AG09309 (cell line): ENCODE data around the gene RIN1.

Source experiments
- DNase-seq: peaks from one replicate; pipeline ENCODE4 v3.0.0-alpha.2; 2010; ENCODE audit warnings: low read depth
- H3K4me3 ChIP-seq: 2 replicates; pipeline ENCODE4 v1.5.1; 2011; ENCODE audit warnings: mild to moderate bottlenecking, low read depth, low read length, moderate library complexity; ENCODE audit not compliant: control insufficient read depth
- TF ChIP-seq, protein P1 (sequence below): IDR thresholded peaks from 2 replicates; pipeline ENCODE4 v1.5.1; 2011; ENCODE audit warnings: mild to moderate bottlenecking, low read depth, low read length, inconsistent platforms; ENCODE audit not compliant: insufficient read depth, control insufficient read depth; ENCODE audit errors: missing control alignments

The RIN1 gene

DNA sequence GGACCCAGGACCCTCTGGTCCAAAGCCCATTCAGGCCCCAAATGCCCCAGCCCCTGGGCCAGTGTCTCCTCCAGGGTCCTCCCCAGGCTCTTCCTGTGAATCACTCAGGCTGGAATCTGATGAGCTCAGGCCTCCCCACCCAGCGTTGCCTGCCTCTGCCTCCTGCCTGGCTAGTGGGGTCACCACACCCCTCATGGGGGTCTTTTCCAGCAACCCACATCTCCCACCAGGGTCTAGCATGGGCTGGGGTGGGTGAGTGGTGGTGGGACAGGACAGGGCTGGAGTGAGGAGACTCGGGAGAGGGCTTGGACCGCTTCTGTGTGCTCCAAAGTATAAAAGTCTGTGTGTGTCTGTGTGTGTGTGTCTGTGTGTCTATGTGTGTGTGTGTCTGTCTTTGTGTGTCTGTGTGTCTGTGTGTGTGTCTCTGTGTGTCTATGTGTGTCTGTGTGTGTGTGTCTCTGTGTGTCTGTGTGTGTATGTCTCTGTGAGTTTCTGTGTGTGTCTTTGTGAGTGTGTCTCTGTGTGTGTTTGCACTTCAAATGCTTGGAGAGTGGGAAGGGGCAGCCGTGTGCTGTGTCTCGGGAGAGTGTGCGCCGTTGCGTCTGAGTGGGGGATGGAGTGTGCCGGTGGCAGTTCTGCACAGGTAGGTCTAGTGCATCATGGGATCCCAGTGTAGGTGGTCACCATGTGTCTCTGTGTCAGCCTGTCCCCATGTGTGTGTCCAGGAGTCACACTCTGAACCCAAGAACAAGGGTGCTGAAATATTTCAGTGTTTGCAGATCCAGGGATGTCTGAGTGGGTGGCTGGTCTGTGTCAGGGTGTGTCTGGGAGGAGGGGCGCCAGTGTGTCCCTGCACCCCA lies 8.8 kb downstream of the RIN1 start:
- H3K4me3 ChIP-seq = no peak overlapping the region
- TF ChIP-seq, protein P1, sequence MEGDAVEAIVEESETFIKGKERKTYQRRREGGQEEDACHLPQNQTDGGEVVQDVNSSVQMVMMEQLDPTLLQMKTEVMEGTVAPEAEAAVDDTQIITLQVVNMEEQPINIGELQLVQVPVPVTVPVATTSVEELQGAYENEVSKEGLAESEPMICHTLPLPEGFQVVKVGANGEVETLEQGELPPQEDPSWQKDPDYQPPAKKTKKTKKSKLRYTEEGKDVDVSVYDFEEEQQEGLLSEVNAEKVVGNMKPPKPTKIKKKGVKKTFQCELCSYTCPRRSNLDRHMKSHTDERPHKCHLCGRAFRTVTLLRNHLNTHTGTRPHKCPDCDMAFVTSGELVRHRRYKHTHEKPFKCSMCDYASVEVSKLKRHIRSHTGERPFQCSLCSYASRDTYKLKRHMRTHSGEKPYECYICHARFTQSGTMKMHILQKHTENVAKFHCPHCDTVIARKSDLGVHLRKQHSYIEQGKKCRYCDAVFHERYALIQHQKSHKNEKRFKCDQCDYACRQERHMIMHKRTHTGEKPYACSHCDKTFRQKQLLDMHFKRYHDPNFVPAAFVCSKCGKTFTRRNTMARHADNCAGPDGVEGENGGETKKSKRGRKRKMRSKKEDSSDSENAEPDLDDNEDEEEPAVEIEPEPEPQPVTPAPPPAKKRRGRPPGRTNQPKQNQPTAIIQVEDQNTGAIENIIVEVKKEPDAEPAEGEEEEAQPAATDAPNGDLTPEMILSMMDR = no peak
- DNase-seq = no peak

DNA sequence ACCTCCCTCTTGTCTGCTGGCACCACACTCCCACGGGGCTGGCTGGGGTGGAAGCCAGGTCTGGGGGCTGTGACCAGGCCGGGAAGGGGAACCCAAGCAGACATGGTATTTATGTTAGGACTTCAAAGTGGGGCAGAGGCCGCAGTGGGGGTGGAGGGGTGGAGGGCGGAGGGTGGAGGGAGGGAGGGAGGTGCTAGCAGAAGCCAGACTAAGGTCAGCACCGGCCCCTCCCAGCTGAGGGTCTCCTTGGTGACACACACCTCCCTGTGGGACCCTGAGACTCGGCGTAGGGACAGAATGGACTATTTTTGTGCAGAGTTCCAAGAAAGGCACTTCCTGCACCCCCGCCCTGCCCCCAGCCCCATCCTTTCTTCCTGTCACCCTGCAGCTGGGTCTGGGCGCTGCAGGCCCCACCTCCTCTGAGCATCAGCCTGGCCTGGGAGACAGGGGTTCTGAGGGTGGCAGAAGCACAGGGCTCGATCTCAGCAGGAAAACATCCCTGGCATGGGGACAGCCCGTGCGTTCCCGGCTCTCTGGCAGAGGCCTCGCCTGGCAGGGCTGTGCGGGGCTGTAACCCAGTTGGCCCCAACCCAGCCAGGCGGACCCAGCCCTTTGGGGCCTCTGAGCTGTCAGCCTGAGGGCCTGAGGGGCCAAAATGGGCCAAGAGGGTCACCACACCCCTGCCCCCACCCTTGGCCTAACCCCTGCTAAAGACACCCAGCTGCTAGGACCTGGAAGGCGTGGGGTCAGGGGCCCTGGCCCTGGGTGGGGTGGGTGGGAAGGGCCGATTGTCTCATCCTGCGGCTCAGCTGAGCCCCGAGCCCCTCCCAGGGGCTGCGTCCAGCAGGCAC lies 9.7 kb downstream of the RIN1 start:
- TF ChIP-seq, protein P1 = no peak
- DNase-seq = no peak
- no peak overlapping the region for H3K4me3 ChIP-seq

DNA sequence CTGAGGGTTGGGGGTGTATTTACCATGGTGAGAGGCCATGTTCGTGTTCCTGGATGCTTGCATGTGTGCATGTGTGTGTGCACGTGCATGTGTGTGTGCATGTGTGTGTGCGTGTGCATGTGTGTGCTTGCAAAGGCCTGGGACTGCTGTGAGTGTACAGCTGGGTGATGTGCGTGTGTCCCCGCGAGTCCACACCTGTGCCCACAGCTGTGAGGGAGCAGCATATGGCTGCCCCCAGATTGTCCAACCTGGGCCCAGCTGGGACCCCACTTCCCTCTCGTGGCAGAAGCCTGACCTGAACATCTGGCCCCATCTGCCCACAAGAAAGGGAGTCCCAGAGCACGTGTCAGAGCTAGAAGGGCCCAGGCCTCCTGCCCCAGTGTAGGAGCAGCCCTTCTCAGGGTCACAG lies 11.0 kb downstream of the RIN1 start:
- TF ChIP-seq, protein P1 = no peak
- no peak overlapping the region for H3K4me3 ChIP-seq
- no peak for DNase-seq

DNA sequence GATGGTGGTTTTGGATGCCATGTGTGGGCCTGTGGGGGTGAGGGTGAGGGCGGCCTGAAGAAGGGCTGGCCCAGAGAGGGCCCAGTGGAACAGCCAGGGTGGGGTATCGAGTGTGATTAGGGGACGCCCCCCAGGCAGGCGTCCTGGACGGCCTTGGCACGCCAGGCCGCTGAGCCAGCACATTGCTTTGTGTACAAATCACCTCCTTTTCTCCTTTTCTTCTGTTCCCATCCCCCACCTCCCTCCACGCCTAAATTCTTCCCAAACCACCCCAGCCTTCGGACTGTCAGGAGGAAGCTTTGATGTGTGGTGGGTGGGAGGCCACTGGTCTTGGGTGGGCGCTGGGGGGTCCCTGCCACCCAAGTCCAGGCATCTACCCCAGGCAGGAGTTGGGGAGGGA lies 11.6 kb downstream of the RIN1 start:
- TF ChIP-seq, protein P1 = no peak
- DNase-seq = no peak
- H3K4me3 ChIP-seq = no peak overlapping the region

DNA sequence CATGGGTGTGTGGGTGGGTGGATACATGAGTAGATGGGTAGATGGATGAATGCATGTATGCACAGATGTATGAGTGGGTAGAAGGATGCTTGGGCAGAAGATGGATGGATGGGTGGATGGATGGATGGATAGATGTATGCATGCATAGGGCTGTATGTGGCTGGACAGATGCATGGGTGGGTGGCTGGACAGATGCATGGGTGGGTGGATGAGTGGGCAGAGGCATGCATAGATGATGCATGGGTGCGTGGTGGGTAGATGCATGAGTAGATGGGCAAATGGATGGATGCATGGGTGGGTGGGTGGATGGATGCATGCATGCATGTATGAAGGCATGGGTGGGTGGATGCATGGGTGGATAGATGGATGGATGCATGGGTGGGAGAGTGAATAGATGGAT lies 12.6 kb downstream of the RIN1 start:
- no peak overlapping the region for H3K4me3 ChIP-seq
- DNase-seq = no peak
- TF ChIP-seq, protein P1 = no peak

DNA sequence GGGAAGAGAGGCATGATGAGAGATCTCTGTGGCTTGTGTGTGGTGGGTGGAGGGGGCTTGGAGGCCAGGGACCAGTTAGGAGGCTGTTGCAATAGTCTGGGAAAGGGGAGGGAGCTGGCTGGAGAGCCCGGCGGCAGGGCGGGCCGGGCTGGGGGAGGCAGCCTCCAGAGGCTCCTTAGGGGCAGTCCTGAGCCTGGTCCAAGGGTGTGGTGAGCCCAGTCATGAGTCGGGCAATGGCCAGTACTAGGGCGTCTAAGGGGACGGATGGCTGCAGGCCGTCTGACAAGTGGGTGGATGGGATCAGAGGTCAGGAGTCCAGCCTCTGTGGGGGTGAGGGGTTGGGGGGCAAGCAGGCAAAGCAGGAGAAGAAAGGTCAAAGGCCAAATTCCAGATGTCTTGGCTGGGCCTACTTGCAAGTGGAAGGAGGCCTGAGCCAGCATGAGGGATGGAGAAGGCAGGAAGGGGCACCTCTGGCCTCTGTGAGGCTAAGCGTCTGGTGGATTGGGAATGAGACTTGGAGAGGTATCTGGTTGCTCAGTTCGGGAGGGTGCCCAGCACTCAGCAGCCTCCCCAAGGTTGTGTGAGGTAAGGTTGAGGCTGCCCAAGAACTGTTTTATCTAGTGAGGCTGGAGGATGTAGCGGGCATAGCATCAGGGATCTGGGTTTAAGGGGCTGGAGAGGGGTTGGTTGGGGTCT lies 13.4 kb downstream of the RIN1 start:
- H3K4me3 ChIP-seq = no peak overlapping the region
- DNase-seq = no peak
- TF ChIP-seq, protein P1 = no peak
